Measurements from ENCODE around the gene TBC1D23. TPM values are rescaled to one million over a fixed set of nuclear protein-coding genes. Genes with fewer than 3 reads are reported as not detected.

TBC1D23 gene
- total and polyA plus RNA-seq, 9 of the 15 experiments (the other 6 are each of a cell fraction or from before 2014, with no cell fraction given): 23.4 to 85.8 (median 43.7) TPM

DNA sequence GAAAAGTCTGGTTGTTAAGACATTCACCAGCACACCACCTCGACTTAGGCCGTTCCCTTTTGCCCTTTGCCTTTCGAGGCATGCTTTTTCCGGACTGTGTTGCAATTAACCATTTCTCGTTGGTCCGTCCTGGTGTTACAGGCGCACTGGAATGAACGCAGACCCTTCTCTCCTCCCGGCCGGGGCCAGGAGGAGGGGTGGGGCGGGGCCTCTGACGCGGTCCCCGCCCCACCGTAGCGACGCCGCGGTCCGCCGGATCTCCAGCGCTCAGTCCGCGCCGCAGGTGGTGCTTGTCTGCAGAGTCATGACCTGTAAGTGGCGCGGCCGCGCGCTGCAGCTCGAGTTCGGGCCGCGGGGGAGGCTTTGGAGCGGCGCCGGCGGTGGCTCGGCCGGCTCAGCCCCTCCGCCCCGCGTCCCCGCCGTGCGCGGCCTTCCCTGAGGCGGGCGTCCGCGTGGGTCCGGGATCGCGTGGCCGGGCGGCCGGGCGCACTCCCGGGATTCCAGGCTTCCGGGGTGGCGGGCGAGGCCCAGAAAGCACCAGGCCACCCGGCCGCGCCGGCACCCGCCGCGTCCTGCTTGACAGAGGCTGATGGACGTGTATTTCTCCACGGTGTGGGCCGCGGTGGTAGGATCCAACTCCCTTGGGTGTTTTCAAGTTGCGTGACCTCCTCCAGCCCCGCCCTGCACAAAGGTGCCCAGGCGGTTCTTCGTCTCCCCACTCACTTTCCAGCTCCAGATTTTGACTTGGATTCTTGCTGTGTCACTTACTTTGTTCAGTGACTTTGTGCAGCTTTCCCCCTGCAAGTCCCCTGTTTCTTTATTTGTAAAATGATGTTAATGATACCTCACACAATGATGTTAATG lies 73.9 kb downstream of the TBC1D23 start, which contains the start of gene NIT2:
Gene NIT2 (plus strand): TSS at position 270 of the 864 bp plus-strand sequence. CDS start 35 bp downstream, at position 305.
- Histone ChIP-seq H3K27ac (ENCODE audit: extremely low read depth, low read depth, low read length) (peak within 1 kb of the TSS; percentile 87), H3K9ac (ENCODE audit: insufficient read depth in 1 of 2, low read depth in 2 of 2, low read length in 2 of 2) (peak within 1 kb of the TSS; percentile 82 to 93), H3K4me1 (replicated peaks in 1 of 2; ENCODE audit: control insufficient read depth in 2 of 2, insufficient read depth in 2 of 2, low read length in 2 of 2) (peaks cover 9 to 14% of the 10 kb centered on the region in 2 experiments; a peak in 4 of 5 replicates), H3K9me1 (ENCODE audit: control insufficient read depth, insufficient read depth, low read length) (no peaks in the 10 kb centered on the region), H3K36me3 (ENCODE audit: control insufficient read depth, insufficient read depth, low read length) (no peaks in the 10 kb centered on the region), H2AFZ (ENCODE audit: low read depth, low read length) (peak within 1 kb of the TSS; percentile 98), H3K4me2 (ENCODE audit: insufficient read depth, low read length) (peak within 1 kb of the TSS; percentile 92), H3K27me3 (ENCODE audit: control insufficient read depth in 2 of 2, insufficient read depth in 2 of 2, low read length in 2 of 2) (no peaks in the 10 kb centered on the region), H3K4me3 (peak within 1 kb of the TSS; percentile 62), H3K79me2 (ENCODE audit: control insufficient read depth, insufficient read depth, low read length) (peaks cover 7% of the 10 kb centered on the region; the same call in 2 of the 3 replicates), H3K9me3 (replicated peaks; ENCODE audit: control insufficient read depth, insufficient read depth, low read depth, low read length) (no peaks in the 10 kb centered on the region), H4K20me1 (replicated peaks; ENCODE audit: control insufficient read depth, insufficient read depth, low read length) (no peaks in the 10 kb centered on the region)
- WGBS (ENCODE audit: insufficient coverage, low coverage, missing lambda C conversion rate): under 1% methylated on average over 40 of the region's 77 CpGs
- DNase-seq (ENCODE audit: extremely low read depth in 1 of 4, low spot score in 3 of 4) (peak; percentile 87 to 91 (median 88)), ATAC-seq (peak; percentile 95), FAIRE-seq (peak; percentile 75)
- in situ Hi-C loops (cut with MboI) (no loop called here), intact Hi-C loops (cut with micrococcal nuclease) (no loop called here)
- ChIA-PET POLR2A (interaction anchor here (0.6 to 2.4 kb wide), 8 partner anchors 9 to 374 kb away, joined by 3 to 6 read pairs (median 3); partner anchors contain the start of genes LNP1, TFG and TOMM70), CTCF (ENCODE audit: low intra/inter-chr PET ratio) (no interaction called here)
- BruUV-seq (replicated peaks): no TSS peak
- peak; percentile 49; the same call in 1 of the 2 replicates for TF ChIP-seq HINFP (tag; conservative IDR thresholded peaks at IDR 0.05; ENCODE audit: low read depth)
- peak; percentile 38; the same call in 1 of the 2 replicates for TF ChIP-seq CEBPB (tag; IDR thresholded peaks at IDR 0.05)
- TF ChIP-seq, protein P1, sequence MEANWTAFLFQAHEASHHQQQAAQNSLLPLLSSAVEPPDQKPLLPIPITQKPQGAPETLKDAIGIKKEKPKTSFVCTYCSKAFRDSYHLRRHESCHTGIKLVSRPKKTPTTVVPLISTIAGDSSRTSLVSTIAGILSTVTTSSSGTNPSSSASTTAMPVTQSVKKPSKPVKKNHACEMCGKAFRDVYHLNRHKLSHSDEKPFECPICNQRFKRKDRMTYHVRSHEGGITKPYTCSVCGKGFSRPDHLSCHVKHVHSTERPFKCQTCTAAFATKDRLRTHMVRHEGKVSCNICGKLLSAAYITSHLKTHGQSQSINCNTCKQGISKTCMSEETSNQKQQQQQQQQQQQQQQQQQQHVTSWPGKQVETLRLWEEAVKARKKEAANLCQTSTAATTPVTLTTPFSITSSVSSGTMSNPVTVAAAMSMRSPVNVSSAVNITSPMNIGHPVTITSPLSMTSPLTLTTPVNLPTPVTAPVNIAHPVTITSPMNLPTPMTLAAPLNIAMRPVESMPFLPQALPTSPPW (CRISPR knock-in tag; IDR thresholded peaks at IDR 0.05): peak; percentile 85
- TF ChIP-seq STAT5B (CRISPR knock-in tag; IDR thresholded peaks at IDR 0.05): no peak
- no peak for TF ChIP-seq POU5F1 (IDR thresholded peaks at IDR 0.05; ENCODE audit: borderline replicate concordance, low read depth, low read length, partially characterized antibody)
- no peak for TF ChIP-seq ESRRB (CRISPR knock-in tag; IDR thresholded peaks at IDR 0.05; ENCODE audit: borderline replicate concordance)
- TF ChIP-seq SIN3A (IDR thresholded peaks at IDR 0.05; ENCODE audit: borderline replicate concordance in 2 of 2, control insufficient read depth in 1 of 2, low read depth in 2 of 2, low read length in 2 of 2): peak in 1 of 2 experiments; percentile 43; a peak in 1 of 4 replicates
- peak; percentile 65; the same call in 1 of the 2 replicates for TF ChIP-seq ELF1 (tag; IDR thresholded peaks at IDR 0.05)
- no peak for TF ChIP-seq FUS (optimal IDR thresholded peaks at IDR 0.05; ENCODE audit: low read depth, low read length)
- TF ChIP-seq ZNF696 (CRISPR knock-in tag; conservative IDR thresholded peaks at IDR 0.05): no peak
- no peak for TF ChIP-seq KDM4B (IDR thresholded peaks at IDR 0.05; ENCODE audit: borderline replicate concordance in 2 of 2, low read depth in 1 of 2)
- 0 out of 2 replicates have a peak, but pooled peaks have one; percentile 16 for TF ChIP-seq SOX6 (IDR thresholded peaks at IDR 0.05)
- TF ChIP-seq GATAD2B (IDR thresholded peaks at IDR 0.05; ENCODE audit: borderline replicate concordance): peak; percentile 86
- TF ChIP-seq, protein P2, sequence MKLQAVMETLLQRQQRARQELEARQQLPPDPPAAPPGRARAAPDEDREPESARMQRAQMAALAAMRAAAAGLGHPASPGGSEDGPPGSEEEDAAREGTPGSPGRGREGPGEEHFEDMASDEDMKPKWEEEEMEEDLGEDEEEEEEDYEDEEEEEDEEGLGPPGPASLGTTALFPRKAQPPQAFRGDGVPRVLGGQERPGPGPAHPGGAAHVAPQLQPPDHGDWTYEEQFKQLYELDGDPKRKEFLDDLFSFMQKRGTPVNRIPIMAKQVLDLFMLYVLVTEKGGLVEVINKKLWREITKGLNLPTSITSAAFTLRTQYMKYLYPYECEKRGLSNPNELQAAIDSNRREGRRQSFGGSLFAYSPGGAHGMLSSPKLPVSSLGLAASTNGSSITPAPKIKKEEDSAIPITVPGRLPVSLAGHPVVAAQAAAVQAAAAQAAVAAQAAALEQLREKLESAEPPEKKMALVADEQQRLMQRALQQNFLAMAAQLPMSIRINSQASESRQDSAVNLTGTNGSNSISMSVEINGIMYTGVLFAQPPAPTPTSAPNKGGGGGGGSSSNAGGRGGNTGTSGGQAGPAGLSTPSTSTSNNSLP (IDR thresholded peaks at IDR 0.05; ENCODE audit: borderline replicate concordance, low read depth, low read length): no peak
- TF ChIP-seq ATF1 (CRISPR knock-in tag; IDR thresholded peaks at IDR 0.05): 0 out of 2 replicates have a peak, but pooled peaks have one; percentile 25
- peak; percentile 60; the same call in 1 of the 2 replicates for TF ChIP-seq ATF1 (tag; IDR thresholded peaks at IDR 0.05)

Data from K562 (cell line).